Trophoblast cell (in vitro differentiated cells and primary cell): ENCODE results near the gene SLC16A4.

Experiments used
- DNase-seq, 2 donors: peaks; one replicate each; pipeline ENCODE4 v3.0.0-alpha.2; 2016
- H2AFZ ChIP-seq: 2 replicates; pipeline ENCODE4 v1.6.1; 2013; ENCODE audit warnings: low read length, moderate library complexity, mild to moderate bottlenecking; ENCODE audit not compliant: insufficient read depth, poor library complexity
- H2AK5ac ChIP-seq: 2 replicates; pipeline ENCODE4 v1.6.1; 2013; ENCODE audit warnings: mild to moderate bottlenecking, low read length
- H2BK120ac ChIP-seq: 2 replicates; pipeline ENCODE4 v1.6.1; 2013; ENCODE audit warnings: low read length, mild to moderate bottlenecking, moderate library complexity; ENCODE audit not compliant: insufficient read depth, poor library complexity
- H2BK12ac ChIP-seq: 2 replicates; pipeline ENCODE4 v1.6.1; 2013; ENCODE audit warnings: mild to moderate bottlenecking, low read length, moderate library complexity
- H2BK5ac ChIP-seq: 2 replicates; pipeline ENCODE4 v1.6.1; 2013; ENCODE audit warnings: low read length, low read depth, moderate library complexity, mild to moderate bottlenecking; ENCODE audit not compliant: poor library complexity
- H3K14ac ChIP-seq: 2 replicates; pipeline ENCODE4 v1.6.1; 2013; ENCODE audit warnings: mild to moderate bottlenecking, low read length
- H3K18ac ChIP-seq: 2 replicates; pipeline ENCODE4 v1.6.1; 2013; ENCODE audit warnings: mild to moderate bottlenecking, low read length
- H3K23ac ChIP-seq: 2 replicates; pipeline ENCODE4 v1.6.1; 2013; ENCODE audit warnings: low read length
- H3K27ac ChIP-seq: 2 replicates; pipeline ENCODE4 v1.5.1; 2013; ENCODE audit warnings: low read depth, mild to moderate bottlenecking, inconsistent platforms, low read length, moderate library complexity
- H3K27me3 ChIP-seq: 2 replicates; pipeline ENCODE4 v1.6.1; 2013; ENCODE audit warnings: inconsistent platforms, mild to moderate bottlenecking, low read length, moderate library complexity; ENCODE audit not compliant: insufficient read depth
- H3K36me3 ChIP-seq, 2 experiments: 1 replicate in 1 of 2; 2 replicates in 1 of 2; pipeline ENCODE4 v1.6.1; 2013; ENCODE audit warnings: low read length in 2 of 2, mild to moderate bottlenecking in 2 of 2, moderate library complexity in 1 of 2; ENCODE audit not compliant: insufficient read depth in 2 of 2, control insufficient read depth in 1 of 2
- H3K4ac ChIP-seq: 2 replicates; pipeline ENCODE4 v1.6.1; 2013; ENCODE audit warnings: low read depth, mild to moderate bottlenecking, low read length, moderate library complexity
- H3K4me1 ChIP-seq, 2 experiments: 1 replicate in 1 of 2; 2 replicates in 1 of 2; pipeline ENCODE4 v1.6.1; 2013; ENCODE audit warnings: low read length in 2 of 2, mild to moderate bottlenecking in 2 of 2, moderate library complexity in 1 of 2; ENCODE audit not compliant: insufficient read depth in 2 of 2, control insufficient read depth in 1 of 2
- H3K4me2 ChIP-seq: 2 replicates; pipeline ENCODE4 v1.6.1; 2013; ENCODE audit warnings: inconsistent platforms, mild to moderate bottlenecking, low read length, moderate library complexity
- H3K4me3 ChIP-seq: 2 replicates; pipeline ENCODE4 v1.5.1; 2013; ENCODE audit warnings: mild to moderate bottlenecking, low read depth, low read length, inconsistent platforms
- H3K79me1 ChIP-seq: one replicate; pipeline ENCODE4 v1.6.1; 2013; ENCODE audit warnings: low read length
- H3K79me2 ChIP-seq: 2 replicates; pipeline ENCODE4 v1.6.1; 2013; ENCODE audit warnings: low read length, mild to moderate bottlenecking; ENCODE audit not compliant: control insufficient read depth, insufficient read depth, poor library complexity
- H3K9ac ChIP-seq: 2 replicates; pipeline ENCODE4 v1.6.1; 2013; ENCODE audit warnings: mild to moderate bottlenecking, low read length
- H3K9me3 ChIP-seq: 2 replicates; pipeline ENCODE4 v1.6.1; 2013; ENCODE audit warnings: low read depth, mild to moderate bottlenecking, control low read depth, inconsistent platforms, low read length; ENCODE audit not compliant: insufficient read depth
- H4K12ac ChIP-seq: 2 replicates; pipeline ENCODE4 v1.6.1; 2013; ENCODE audit warnings: low read depth, mild to moderate bottlenecking, low read length, moderate library complexity
- H4K8ac ChIP-seq: 2 replicates; pipeline ENCODE4 v1.6.1; 2013; ENCODE audit warnings: low read depth, mild to moderate bottlenecking, low read length, moderate library complexity
- H4K91ac ChIP-seq: one replicate; pipeline ENCODE4 v1.6.1; 2013; ENCODE audit warnings: low read depth, mild to moderate bottlenecking, low read length, moderate library complexity
- WGBS: extraction: QIAGEN DNeasy Blood & Tissue Kit; methylation state at CpG from one replicate; pipeline ENCODE4 v1.1.7; 2013; ENCODE audit warnings: missing lambda C conversion rate; ENCODE audit not compliant: insufficient read length, insufficient coverage; ENCODE audit errors: extremely low coverage; 5-methylcytosine and 5-hydroxymethylcytosine counted together

The SLC16A4 gene

GRCh38 chr1:110375490-110375889, 15.3 kb downstream of the SLC16A4 start:
- no peak overlapping the region for H2BK12ac ChIP-seq
- no peak overlapping the region for H4K91ac ChIP-seq
- no peak overlapping the region for H2AFZ ChIP-seq
- no peak overlapping the region for H3K4me2 ChIP-seq
- H3K9me3 ChIP-seq, result no peaks in the 10 kb centered on the region
- no peak overlapping the region for H3K18ac ChIP-seq
- no peak overlapping the region for H3K4ac ChIP-seq
- no peak overlapping the region for H3K9ac ChIP-seq
- no peak overlapping the region for H3K23ac ChIP-seq
- no peaks in the 10 kb centered on the region for H3K27me3 ChIP-seq
- no peaks in the 10 kb centered on the region for H3K79me2 ChIP-seq
- H4K8ac ChIP-seq, result no peak overlapping the region
- H2BK120ac ChIP-seq, result no peak overlapping the region
- H3K79me1 ChIP-seq, result no peaks in the 10 kb centered on the region
- H2BK5ac ChIP-seq, result no peak overlapping the region
- no peak for DNase-seq
- H3K4me1 ChIP-seq, result no peaks in the 10 kb centered on the region
- H2AK5ac ChIP-seq, result no peak overlapping the region
- no peak overlapping the region for H3K27ac ChIP-seq
- H3K14ac ChIP-seq, result no peak overlapping the region
- H3K36me3 ChIP-seq, result peaks cover 2 to 5% of the 10 kb centered on the region in 2 experiments
- no peak overlapping the region for H4K12ac ChIP-seq
- no peak overlapping the region for H3K4me3 ChIP-seq
- WGBS, result no CpG with 5 or more reads among the region's 1 CpG

DNA sequence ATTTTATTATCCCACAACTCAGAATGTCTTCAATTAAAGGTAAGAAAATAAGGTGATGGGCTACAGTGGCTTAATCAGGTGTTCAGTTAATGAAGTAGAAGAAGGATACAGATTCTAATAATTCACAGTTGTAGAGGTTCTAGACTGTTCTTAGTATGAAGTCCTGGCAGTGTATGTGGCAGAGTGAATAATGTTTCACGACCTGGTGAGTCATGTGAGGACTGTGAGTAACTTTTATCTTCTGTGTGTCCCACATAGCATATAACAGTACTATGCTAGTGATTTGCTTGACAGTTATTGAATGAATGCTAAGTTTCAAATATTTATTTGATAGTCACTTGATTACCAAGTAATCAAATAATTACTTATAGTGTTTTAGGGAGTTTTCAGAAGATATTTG, 20.0 kb downstream of the SLC16A4 start:
- Histone ChIP-seq H3K4me3 (no peak overlapping the region), H4K8ac (no peak overlapping the region), H3K18ac (no peak overlapping the region), H4K91ac (no peak overlapping the region), H3K9me3 (no peaks in the 10 kb centered on the region), H3K27ac (no peak overlapping the region), H2BK12ac (no peak overlapping the region), H3K79me2 (peaks cover 2% of the 10 kb centered on the region), H3K79me1 (no peaks in the 10 kb centered on the region), H3K23ac (no peak overlapping the region), H3K4ac (no peak overlapping the region), H2BK5ac (no peak overlapping the region), H2AK5ac (no peak overlapping the region), H2BK120ac (no peak overlapping the region), H3K4me1 (no peaks in the 10 kb centered on the region), H3K27me3 (no peaks in the 10 kb centered on the region), H4K12ac (no peak overlapping the region), H3K9ac (no peak overlapping the region), H2AFZ (no peak overlapping the region), H3K14ac (no peak overlapping the region), H3K36me3 (peaks cover 5 to 7% of the 10 kb centered on the region in 2 experiments), H3K4me2 (no peak overlapping the region)
- WGBS, result no CpG with 5 or more reads among the region's 1 CpG
- peak in 1 of 2 donors; percentile 43 for DNase-seq

GRCh38 chr1:110364221-110364620, 26.6 kb downstream of the SLC16A4 start:
- Histone ChIP-seq H3K4me3 (no peak overlapping the region), H4K8ac (no peak overlapping the region), H2BK12ac (no peak overlapping the region), H4K91ac (no peak overlapping the region), H3K27ac (no peak overlapping the region), H3K9ac (no peak overlapping the region), H2BK120ac (no peak overlapping the region), H2AFZ (no peak overlapping the region), H3K27me3 (no peaks in the 10 kb centered on the region), H3K4me1 (no peaks in the 10 kb centered on the region), H3K18ac (no peak overlapping the region), H3K79me2 (peaks cover 2% of the 10 kb centered on the region), H3K9me3 (no peaks in the 10 kb centered on the region), H3K23ac (no peak overlapping the region), H3K4ac (no peak overlapping the region), H2AK5ac (no peak overlapping the region), H3K14ac (no peak overlapping the region), H3K79me1 (no peaks in the 10 kb centered on the region), H3K36me3 (peaks cover 4 to 10% of the 10 kb centered on the region in 2 experiments), H2BK5ac (no peak overlapping the region), H3K4me2 (no peak overlapping the region), H4K12ac (no peak overlapping the region)
- no CpG with 5 or more reads among the region's 3 CpGs for WGBS
- DNase-seq, result no peak

DNA sequence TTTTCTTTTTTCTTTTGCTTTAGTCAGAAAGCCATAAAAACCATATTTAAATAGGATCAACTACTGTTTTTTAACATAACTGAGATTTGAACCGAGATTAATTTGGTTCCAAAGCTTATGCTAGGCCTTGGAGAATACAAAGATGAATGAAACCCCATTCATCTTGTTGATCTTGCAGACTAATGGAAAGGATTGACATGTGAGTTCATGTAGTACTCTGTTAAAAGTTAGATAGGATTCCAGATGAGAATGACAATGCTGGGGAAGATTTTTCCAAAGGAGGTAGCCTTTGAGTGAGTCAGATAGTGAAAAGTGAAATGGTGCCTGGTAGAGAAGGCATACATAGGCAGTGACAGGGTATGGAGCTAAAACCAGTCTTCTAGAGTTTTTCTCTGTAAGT, 29.0 kb downstream of the SLC16A4 start:
- no peak overlapping the region for H3K9ac ChIP-seq
- no peak overlapping the region for H2AFZ ChIP-seq
- H3K27me3 ChIP-seq, result no peaks in the 10 kb centered on the region
- H4K91ac ChIP-seq, result no peak overlapping the region
- no peak overlapping the region for H4K8ac ChIP-seq
- no peak overlapping the region for H3K18ac ChIP-seq
- H3K36me3 ChIP-seq, result peaks cover 4 to 12% of the 10 kb centered on the region in 2 experiments
- no peaks in the 10 kb centered on the region for H3K4me1 ChIP-seq
- DNase-seq, result no peak
- no peak overlapping the region for H2BK12ac ChIP-seq
- H2AK5ac ChIP-seq, result no peak overlapping the region
- H3K4ac ChIP-seq, result no peak overlapping the region
- H2BK120ac ChIP-seq, result no peak overlapping the region
- H3K79me2 ChIP-seq, result peaks cover 2% of the 10 kb centered on the region
- H3K14ac ChIP-seq, result no peak overlapping the region
- no peak overlapping the region for H3K4me2 ChIP-seq
- H2BK5ac ChIP-seq, result no peak overlapping the region
- no peak overlapping the region for H3K23ac ChIP-seq
- no peak overlapping the region for H3K4me3 ChIP-seq
- no peaks in the 10 kb centered on the region for H3K9me3 ChIP-seq
- no peak overlapping the region for H3K27ac ChIP-seq
- no peaks in the 10 kb centered on the region for H3K79me1 ChIP-seq
- WGBS, result no CpG with 5 or more reads among the region's 1 CpG
- H4K12ac ChIP-seq, result no peak overlapping the region
